Liver (tissue), 9 donors: Measurements from ENCODE around the gene GALR1. TPM values are rescaled to one million over a fixed set of nuclear protein-coding genes. Genes with fewer than 3 reads are reported as not detected.

Experiments
- DNase-seq: peaks from one replicate; pipeline ENCODE4 v3.0.0-alpha.2; 2017; ENCODE audit warnings: low spot score
- H3K27ac ChIP-seq, 2 donors: one replicate each; pipeline ENCODE4 v1.7.0; 2013; ENCODE audit warnings: inconsistent platforms in 2 of 2, low read length in 2 of 2, control low read depth in 1 of 2, low read depth in 1 of 2, mild to moderate bottlenecking in 1 of 2
- H3K27me3 ChIP-seq, 4 donors: one replicate each; pipeline versions ENCODE4 v1.6.1 to v1.7.0; 2013; ENCODE audit warnings: low read length in 3 of 4, inconsistent platforms in 1 of 4, mild to moderate bottlenecking in 1 of 4, moderate library complexity in 1 of 4; ENCODE audit not compliant: control insufficient read depth in 4 of 4, insufficient read depth in 4 of 4
- H3K36me3 ChIP-seq, 4 donors: one replicate each; pipeline versions ENCODE4 v1.6.1 to v1.7.0; 2013; ENCODE audit warnings: low read length in 3 of 4, mild to moderate bottlenecking in 3 of 4, low read depth in 1 of 4, moderate library complexity in 1 of 4; ENCODE audit not compliant: control insufficient read depth in 4 of 4, insufficient read depth in 3 of 4
- H3K4me1 ChIP-seq, 4 donors: one replicate each; pipeline versions ENCODE4 v1.6.1 to v1.7.0; 2013; ENCODE audit warnings: low read length in 3 of 4, mild to moderate bottlenecking in 3 of 4, moderate library complexity in 1 of 4; ENCODE audit not compliant: control insufficient read depth in 4 of 4, insufficient read depth in 4 of 4
- H3K4me3 ChIP-seq, 3 donors: one replicate each; pipeline versions ENCODE4 v1.6.1 to v1.7.0; 2013; ENCODE audit warnings: low read length in 3 of 3, control low read depth in 1 of 3, low read depth in 1 of 3, mild to moderate bottlenecking in 1 of 3
- H3K9ac ChIP-seq, 2 donors: one replicate each; pipeline ENCODE4 v1.7.0; 2013; ENCODE audit warnings: low read length in 2 of 2, mild to moderate bottlenecking in 2 of 2, moderate library complexity in 2 of 2, control low read depth in 1 of 2, low read depth in 1 of 2
- H3K9me3 ChIP-seq, 4 donors: one replicate each; pipeline versions ENCODE4 v1.6.1 to v1.7.0; 2013; ENCODE audit warnings: low read length in 3 of 4; ENCODE audit not compliant: control insufficient read depth in 4 of 4
- EGR1 ChIP-seq, 2 donors: IDR thresholded peaks; 2 replicates each; pipeline ENCODE4 v1.6.1; 2016 to 2018; ENCODE audit warnings: antibody characterized with exemption in 2 of 2, low read depth in 2 of 2
- FOXA1 ChIP-seq: IDR thresholded peaks from 2 replicates; pipeline ENCODE4 v1.6.1; 2016; ENCODE audit warnings: antibody characterized with exemption
- FOXA2 ChIP-seq: IDR thresholded peaks from 2 replicates; pipeline ENCODE4 v1.6.1; 2016; ENCODE audit warnings: antibody characterized with exemption
- GABPA ChIP-seq, 2 donors: IDR thresholded peaks in 1 of 2; conservative IDR thresholded peaks in 1 of 2; 2 replicates each; pipeline ENCODE4 v1.6.1; 2016; ENCODE audit warnings: antibody characterized with exemption in 2 of 2, mild to moderate bottlenecking in 1 of 2, moderate library complexity in 1 of 2
- HNF4A ChIP-seq, 2 donors: conservative IDR thresholded peaks; 2 replicates each; pipeline ENCODE4 v1.6.1; 2016; ENCODE audit warnings: antibody characterized with exemption in 2 of 2, mild to moderate bottlenecking in 2 of 2
- HNF4G ChIP-seq: IDR thresholded peaks from 2 replicates; pipeline ENCODE4 v1.6.1; 2016; ENCODE audit warnings: antibody characterized with exemption
- JUND ChIP-seq, 2 donors: IDR thresholded peaks; 2 replicates each; pipeline ENCODE4 v1.6.1; 2016; ENCODE audit warnings: antibody characterized with exemption in 2 of 2
- NR2F2 ChIP-seq: IDR thresholded peaks from 2 replicates; pipeline ENCODE4 v1.6.1; 2016; ENCODE audit warnings: antibody characterized with exemption
- RAD21 ChIP-seq, 2 donors: IDR thresholded peaks; 2 replicates each; pipeline ENCODE4 v1.6.1; 2016; ENCODE audit warnings: antibody characterized with exemption in 2 of 2, mild to moderate bottlenecking in 2 of 2
- RXRA ChIP-seq, 2 donors: IDR thresholded peaks; 2 replicates each; pipeline ENCODE4 v1.6.1; 2017 to 2018; ENCODE audit warnings: antibody characterized with exemption in 2 of 2, mild to moderate bottlenecking in 1 of 2
- SP1 ChIP-seq: IDR thresholded peaks from 2 replicates; pipeline ENCODE4 v1.6.1; 2018; ENCODE audit warnings: antibody characterized with exemption, mild to moderate bottlenecking
- TAF1 ChIP-seq: conservative IDR thresholded peaks from 2 replicates; pipeline ENCODE4 v1.6.1; 2016; ENCODE audit warnings: antibody characterized with exemption, mild to moderate bottlenecking
- YY1 ChIP-seq: IDR thresholded peaks from 2 replicates; pipeline ENCODE4 v1.6.1; 2016; ENCODE audit warnings: antibody characterized with exemption, mild to moderate bottlenecking
- WGBS: extraction: QIAGEN DNeasy Blood & Tissue Kit; methylation state at CpG from one replicate; pipeline ENCODE4 v1.1.7; 2013; 5-methylcytosine and 5-hydroxymethylcytosine counted together
- polyA plus RNA-seq, 2 donors: library from polyadenylated mRNA; stranded (reverse) in 1 of 2; unstranded in 1 of 2; fragments of 200-250 nt in 1 of 2; fragments of >200 nt in 1 of 2; fragmentation: Nextera tagmentation in 1 of 2; extraction: Ambion mirVana in 1 of 2; gene quantifications; one replicate each; pipeline versions ENCODE4 v1.2.1 to v1.2.3, GENCODE V29; 2013 to 2015
- total RNA-seq, 2 donors: library from RNA; depleted of rRNA; stranded (reverse); fragments of >200 nt; gene quantifications; one replicate each; pipeline ENCODE4 v1.2.3, GENCODE V29; 2014
- TF ChIP-seq, protein P1 (sequence below): IDR thresholded peaks from 2 replicates; pipeline ENCODE4 v1.6.1; 2016; ENCODE audit warnings: antibody characterized with exemption, mild to moderate bottlenecking
- TF ChIP-seq, protein P2 (sequence below): IDR thresholded peaks from 2 replicates; pipeline ENCODE4 v1.6.1; 2016; ENCODE audit warnings: antibody characterized with exemption
- TF ChIP-seq, protein P3 (sequence below): IDR thresholded peaks from 2 replicates; pipeline ENCODE4 v1.6.1; 2016; ENCODE audit warnings: antibody characterized with exemption
- TF ChIP-seq, protein P4 (sequence below): IDR thresholded peaks from 2 replicates; pipeline ENCODE4 v1.6.1; 2016; ENCODE audit warnings: antibody characterized with exemption
- TF ChIP-seq, protein P5 (sequence below): fragments of 150-350 bp; IDR thresholded peaks from 2 replicates; pipeline ENCODE4 v1.5.1; 2017; ENCODE audit warnings: improper control_type of control experiment, low read depth, low read length; ENCODE audit not compliant: missing input control
- donor health status: healthy.
- donor health status: healthy.
- donor health status: healthy.
- donor health status: healthy.
- donor health status: healthy.

The GALR1 gene
- total and polyA plus RNA-seq, 4 donors = not detected

DNA sequence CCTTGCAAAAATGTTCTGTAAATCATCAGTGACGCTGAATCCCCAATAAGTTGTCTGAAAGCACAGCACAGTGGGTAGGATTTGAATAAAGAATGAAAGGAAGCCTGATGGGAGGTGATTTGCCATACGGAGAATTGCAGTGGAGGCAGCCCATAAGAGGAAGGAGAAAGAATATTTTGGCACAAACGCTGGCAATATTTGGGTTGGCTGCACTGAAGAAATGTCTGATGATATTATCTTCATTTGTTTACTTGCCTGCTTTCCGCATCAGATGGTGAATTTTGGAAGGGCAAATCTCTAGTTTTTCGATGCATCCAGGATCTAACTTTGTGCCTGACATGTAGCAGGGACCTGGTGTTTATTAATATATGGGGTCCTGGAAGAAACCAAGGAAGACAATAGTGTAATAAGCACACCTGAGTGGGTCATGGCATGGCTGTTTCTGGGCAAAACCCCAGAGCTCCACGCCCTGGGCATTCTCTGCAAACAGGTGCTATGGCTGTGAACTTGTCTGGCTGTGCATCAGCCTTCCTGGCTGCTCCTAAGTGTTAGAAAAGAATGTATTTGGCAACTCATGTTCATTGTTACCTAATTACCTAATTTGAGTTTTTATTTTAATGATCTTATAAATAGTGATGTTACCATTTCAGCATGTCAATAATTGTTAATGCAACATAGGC is 5.9 kb downstream of the GALR1 start:
- H3K9me3 ChIP-seq = peaks cover 0 to 3% (median 0%) of the 10 kb centered on the region in 4 donors
- no peak overlapping the region for H3K4me3 ChIP-seq
- H3K27me3 ChIP-seq = peaks cover 0 to 7% (median 5%) of the 10 kb centered on the region in 4 donors
- H3K27ac ChIP-seq = no peak overlapping the region
- DNase-seq = no peak
- no peak overlapping the region for H3K9ac ChIP-seq
- TF ChIP-seq, protein P1, sequence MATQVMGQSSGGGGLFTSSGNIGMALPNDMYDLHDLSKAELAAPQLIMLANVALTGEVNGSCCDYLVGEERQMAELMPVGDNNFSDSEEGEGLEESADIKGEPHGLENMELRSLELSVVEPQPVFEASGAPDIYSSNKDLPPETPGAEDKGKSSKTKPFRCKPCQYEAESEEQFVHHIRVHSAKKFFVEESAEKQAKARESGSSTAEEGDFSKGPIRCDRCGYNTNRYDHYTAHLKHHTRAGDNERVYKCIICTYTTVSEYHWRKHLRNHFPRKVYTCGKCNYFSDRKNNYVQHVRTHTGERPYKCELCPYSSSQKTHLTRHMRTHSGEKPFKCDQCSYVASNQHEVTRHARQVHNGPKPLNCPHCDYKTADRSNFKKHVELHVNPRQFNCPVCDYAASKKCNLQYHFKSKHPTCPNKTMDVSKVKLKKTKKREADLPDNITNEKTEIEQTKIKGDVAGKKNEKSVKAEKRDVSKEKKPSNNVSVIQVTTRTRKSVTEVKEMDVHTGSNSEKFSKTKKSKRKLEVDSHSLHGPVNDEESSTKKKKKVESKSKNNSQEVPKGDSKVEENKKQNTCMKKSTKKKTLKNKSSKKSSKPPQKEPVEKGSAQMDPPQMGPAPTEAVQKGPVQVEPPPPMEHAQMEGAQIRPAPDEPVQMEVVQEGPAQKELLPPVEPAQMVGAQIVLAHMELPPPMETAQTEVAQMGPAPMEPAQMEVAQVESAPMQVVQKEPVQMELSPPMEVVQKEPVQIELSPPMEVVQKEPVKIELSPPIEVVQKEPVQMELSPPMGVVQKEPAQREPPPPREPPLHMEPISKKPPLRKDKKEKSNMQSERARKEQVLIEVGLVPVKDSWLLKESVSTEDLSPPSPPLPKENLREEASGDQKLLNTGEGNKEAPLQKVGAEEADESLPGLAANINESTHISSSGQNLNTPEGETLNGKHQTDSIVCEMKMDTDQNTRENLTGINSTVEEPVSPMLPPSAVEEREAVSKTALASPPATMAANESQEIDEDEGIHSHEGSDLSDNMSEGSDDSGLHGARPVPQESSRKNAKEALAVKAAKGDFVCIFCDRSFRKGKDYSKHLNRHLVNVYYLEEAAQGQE = no peak
- TF ChIP-seq RXRA (IDR thresholded peaks at IDR 0.05) (no peak), EGR1 (IDR thresholded peaks at IDR 0.05; ENCODE audit: low read depth in 2 of 2) (no peak), NR2F2 (no peak), YY1 (no peak), SP1 (no peak), HNF4G (no peak), TAF1 (no peak), RAD21 (IDR thresholded peaks at IDR 0.05) (no peak), JUND (IDR thresholded peaks at IDR 0.05) (no peak), FOXA1 (no peak), HNF4A (conservative IDR thresholded peaks at IDR 0.05) (no peak), GABPA (IDR thresholded peaks at IDR 0.05 in 1 of 2, conservative IDR thresholded peaks at IDR 0.05 in 1 of 2) (no peak), FOXA2 (no peak)
- TF ChIP-seq, protein P2, sequence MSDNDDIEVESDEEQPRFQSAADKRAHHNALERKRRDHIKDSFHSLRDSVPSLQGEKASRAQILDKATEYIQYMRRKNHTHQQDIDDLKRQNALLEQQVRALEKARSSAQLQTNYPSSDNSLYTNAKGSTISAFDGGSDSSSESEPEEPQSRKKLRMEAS = no peak
- TF ChIP-seq, protein P3, sequence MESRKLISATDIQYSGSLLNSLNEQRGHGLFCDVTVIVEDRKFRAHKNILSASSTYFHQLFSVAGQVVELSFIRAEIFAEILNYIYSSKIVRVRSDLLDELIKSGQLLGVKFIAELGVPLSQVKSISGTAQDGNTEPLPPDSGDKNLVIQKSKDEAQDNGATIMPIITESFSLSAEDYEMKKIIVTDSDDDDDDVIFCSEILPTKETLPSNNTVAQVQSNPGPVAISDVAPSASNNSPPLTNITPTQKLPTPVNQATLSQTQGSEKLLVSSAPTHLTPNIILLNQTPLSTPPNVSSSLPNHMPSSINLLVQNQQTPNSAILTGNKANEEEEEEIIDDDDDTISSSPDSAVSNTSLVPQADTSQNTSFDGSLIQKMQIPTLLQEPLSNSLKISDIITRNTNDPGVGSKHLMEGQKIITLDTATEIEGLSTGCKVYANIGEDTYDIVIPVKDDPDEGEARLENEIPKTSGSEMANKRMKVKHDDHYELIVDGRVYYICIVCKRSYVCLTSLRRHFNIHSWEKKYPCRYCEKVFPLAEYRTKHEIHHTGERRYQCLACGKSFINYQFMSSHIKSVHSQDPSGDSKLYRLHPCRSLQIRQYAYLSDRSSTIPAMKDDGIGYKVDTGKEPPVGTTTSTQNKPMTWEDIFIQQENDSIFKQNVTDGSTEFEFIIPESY = no peak
- TF ChIP-seq, protein P4, sequence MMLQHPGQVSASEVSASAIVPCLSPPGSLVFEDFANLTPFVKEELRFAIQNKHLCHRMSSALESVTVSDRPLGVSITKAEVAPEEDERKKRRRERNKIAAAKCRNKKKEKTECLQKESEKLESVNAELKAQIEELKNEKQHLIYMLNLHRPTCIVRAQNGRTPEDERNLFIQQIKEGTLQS = no peak
- TF ChIP-seq, protein P5, sequence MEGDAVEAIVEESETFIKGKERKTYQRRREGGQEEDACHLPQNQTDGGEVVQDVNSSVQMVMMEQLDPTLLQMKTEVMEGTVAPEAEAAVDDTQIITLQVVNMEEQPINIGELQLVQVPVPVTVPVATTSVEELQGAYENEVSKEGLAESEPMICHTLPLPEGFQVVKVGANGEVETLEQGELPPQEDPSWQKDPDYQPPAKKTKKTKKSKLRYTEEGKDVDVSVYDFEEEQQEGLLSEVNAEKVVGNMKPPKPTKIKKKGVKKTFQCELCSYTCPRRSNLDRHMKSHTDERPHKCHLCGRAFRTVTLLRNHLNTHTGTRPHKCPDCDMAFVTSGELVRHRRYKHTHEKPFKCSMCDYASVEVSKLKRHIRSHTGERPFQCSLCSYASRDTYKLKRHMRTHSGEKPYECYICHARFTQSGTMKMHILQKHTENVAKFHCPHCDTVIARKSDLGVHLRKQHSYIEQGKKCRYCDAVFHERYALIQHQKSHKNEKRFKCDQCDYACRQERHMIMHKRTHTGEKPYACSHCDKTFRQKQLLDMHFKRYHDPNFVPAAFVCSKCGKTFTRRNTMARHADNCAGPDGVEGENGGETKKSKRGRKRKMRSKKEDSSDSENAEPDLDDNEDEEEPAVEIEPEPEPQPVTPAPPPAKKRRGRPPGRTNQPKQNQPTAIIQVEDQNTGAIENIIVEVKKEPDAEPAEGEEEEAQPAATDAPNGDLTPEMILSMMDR = no peak
- peaks cover 0 to 3% (median 0%) of the 10 kb centered on the region in 4 donors for H3K4me1 ChIP-seq
- 47% methylated on average over 6 of the region's 6 CpGs for WGBS
- H3K36me3 ChIP-seq = no peaks in the 10 kb centered on the region
